Uterus (tissue), 2 donors: Measurements from ENCODE around the gene BCO2.

Experiments used
- CTCF ChIP-seq, 4 experiments: fragments of 200-600 bp in 2 of 4; fragments of 450-650 bp in 2 of 4; sonication (generic) in 2 of 4; IDR thresholded peaks; one replicate each; pipeline ENCODE4 v1.5.1; 2016 to 2019; ENCODE audit warnings: antibody characterized with exemption in 4 of 4, mild to moderate bottlenecking in 2 of 4, moderate library complexity in 1 of 4
- POLR2A ChIP-seq, 2 donors: fragments of 450-650 bp; IDR thresholded peaks; one replicate each; pipeline ENCODE4 v1.6.1; 2016; ENCODE audit warnings: antibody characterized with exemption in 2 of 2, mild to moderate bottlenecking in 1 of 2, moderate library complexity in 1 of 2

- TF ChIP-seq CTCF (IDR thresholded peaks at IDR 0.05), result no peak
- TF ChIP-seq POLR2A (IDR thresholded peaks at IDR 0.05), result no peak
Measured at GRCh38 chr11:112238041-112238440, 62.7 kb downstream of the BCO2 start.
